BLaER1 treated with 17β-estradiol and CSF1 and Interleukin-3, amounts not matched to agents 10 nM and 100 nM (cell line): Measurements from ENCODE around the gene ATF4.

Source experiments
- H3K27ac ChIP-seq, 11 experiments: shearing (Covaris generic); formaldehyde crosslinking; 2 replicates each; pipeline ENCODE4 v1.8.1; 2022
- H3K27me3 ChIP-seq, 11 experiments: shearing (Covaris generic); formaldehyde crosslinking; 2 replicates each; pipeline ENCODE4 v1.8.1; 2022
- H3K36me3 ChIP-seq, 11 experiments: shearing (Covaris generic); formaldehyde crosslinking; 2 replicates each; pipeline ENCODE4 v1.8.1; 2022
- H3K4me1 ChIP-seq, 10 experiments: shearing (Covaris generic); formaldehyde crosslinking; 2 replicates each; pipeline ENCODE4 v1.8.1; 2022
- H3K4me2 ChIP-seq, 11 experiments: shearing (Covaris generic); formaldehyde crosslinking; 2 replicates each; pipeline ENCODE4 v1.8.1; 2022
- H3K4me3 ChIP-seq, 10 experiments: shearing (Covaris generic); formaldehyde crosslinking; 2 replicates each; pipeline ENCODE4 v1.8.1; 2022
- H3K9ac ChIP-seq, 11 experiments: shearing (Covaris generic); formaldehyde crosslinking; 2 replicates each; pipeline ENCODE4 v1.8.1; 2022
- H3K9me3 ChIP-seq, 11 experiments: shearing (Covaris generic); formaldehyde crosslinking; replicated peaks in 1 of 11; 2 replicates each; pipeline ENCODE4 v1.8.1; 2022
- H4K20me1 ChIP-seq, 11 experiments: shearing (Covaris generic); formaldehyde crosslinking; 2 replicates each; pipeline ENCODE4 v1.8.1; 2022
- Cebpa-rat ChIP-seq, 11 experiments: shearing (Covaris generic); IDR thresholded peaks; 2 replicates each; pipeline ENCODE4 v1.8.1; 2022

Gene ATF4, protein sequence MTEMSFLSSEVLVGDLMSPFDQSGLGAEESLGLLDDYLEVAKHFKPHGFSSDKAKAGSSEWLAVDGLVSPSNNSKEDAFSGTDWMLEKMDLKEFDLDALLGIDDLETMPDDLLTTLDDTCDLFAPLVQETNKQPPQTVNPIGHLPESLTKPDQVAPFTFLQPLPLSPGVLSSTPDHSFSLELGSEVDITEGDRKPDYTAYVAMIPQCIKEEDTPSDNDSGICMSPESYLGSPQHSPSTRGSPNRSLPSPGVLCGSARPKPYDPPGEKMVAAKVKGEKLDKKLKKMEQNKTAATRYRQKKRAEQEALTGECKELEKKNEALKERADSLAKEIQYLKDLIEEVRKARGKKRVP

GRCh38 chr22:39520226-39521105, at the start of gene ATF4:
TSS of gene ATF4 (plus strand) at chr22:39520562. CDS start at chr22:39521446, 884 bp downstream.
- Histone ChIP-seq H3K27me3 (no peaks in the 10 kb centered on the region), H3K9me3 (0 out of 22 replicates have a peak, but pooled peaks cover 0 to 6% (median 0%) of the 10 kb centered on the region in 11 experiments), H3K27ac (peak within 1 kb of the TSS; percentile 97 to 100 (median 99)), H3K4me1 (peaks cover 52 to 67% (median 57%) of the 10 kb centered on the region in 10 experiments), H4K20me1 (peaks cover 51 to 76% (median 58%) of the 10 kb centered on the region in 11 experiments), H3K4me3 (peak within 1 kb of the TSS; percentile 80 to 100 (median 98)), H3K4me2 (peak within 1 kb of the TSS; percentile 95 to 100 (median 99)), H3K36me3 (peaks cover 53 to 76% (median 71%) of the 10 kb centered on the region in 11 experiments), H3K9ac (peak within 1 kb of the TSS; percentile 94 to 100 (median 99))
- TF ChIP-seq Cebpa-rat (IDR thresholded peaks at IDR 0.05) = no peak

GRCh38 chr22:39471381-39472141, 48.8 kb upstream of the ATF4 start:
- H3K9me3 ChIP-seq = no peaks in the 10 kb centered on the region
- TF ChIP-seq Cebpa-rat (IDR thresholded peaks at IDR 0.05) = no peak; a peak in 1 of 22 replicates
- H3K27me3 ChIP-seq = no peaks in the 10 kb centered on the region
- H3K36me3 ChIP-seq = no peaks in the 10 kb centered on the region
- H3K27ac ChIP-seq = peak overlapping the region; percentile 54 to 85 (median 78); a peak in 20 of 22 replicates
- H3K4me2 ChIP-seq = peak overlapping the region; percentile 79 to 99 (median 92)
- H3K9ac ChIP-seq = peak overlapping the region; percentile 52 to 72 (median 65); a peak in 21 of 22 replicates
- H3K4me3 ChIP-seq = peak overlapping the region in 7 of 10 experiments; percentile 6 to 58 (median 32); a peak in 11 of 20 replicates
- peaks cover 0 to 24% (median 0%) of the 10 kb centered on the region in 11 experiments; a peak in 3 of 22 replicates for H4K20me1 ChIP-seq
- peaks cover 75 to 95% (median 82%) of the 10 kb centered on the region in 10 experiments for H3K4me1 ChIP-seq

DNA sequence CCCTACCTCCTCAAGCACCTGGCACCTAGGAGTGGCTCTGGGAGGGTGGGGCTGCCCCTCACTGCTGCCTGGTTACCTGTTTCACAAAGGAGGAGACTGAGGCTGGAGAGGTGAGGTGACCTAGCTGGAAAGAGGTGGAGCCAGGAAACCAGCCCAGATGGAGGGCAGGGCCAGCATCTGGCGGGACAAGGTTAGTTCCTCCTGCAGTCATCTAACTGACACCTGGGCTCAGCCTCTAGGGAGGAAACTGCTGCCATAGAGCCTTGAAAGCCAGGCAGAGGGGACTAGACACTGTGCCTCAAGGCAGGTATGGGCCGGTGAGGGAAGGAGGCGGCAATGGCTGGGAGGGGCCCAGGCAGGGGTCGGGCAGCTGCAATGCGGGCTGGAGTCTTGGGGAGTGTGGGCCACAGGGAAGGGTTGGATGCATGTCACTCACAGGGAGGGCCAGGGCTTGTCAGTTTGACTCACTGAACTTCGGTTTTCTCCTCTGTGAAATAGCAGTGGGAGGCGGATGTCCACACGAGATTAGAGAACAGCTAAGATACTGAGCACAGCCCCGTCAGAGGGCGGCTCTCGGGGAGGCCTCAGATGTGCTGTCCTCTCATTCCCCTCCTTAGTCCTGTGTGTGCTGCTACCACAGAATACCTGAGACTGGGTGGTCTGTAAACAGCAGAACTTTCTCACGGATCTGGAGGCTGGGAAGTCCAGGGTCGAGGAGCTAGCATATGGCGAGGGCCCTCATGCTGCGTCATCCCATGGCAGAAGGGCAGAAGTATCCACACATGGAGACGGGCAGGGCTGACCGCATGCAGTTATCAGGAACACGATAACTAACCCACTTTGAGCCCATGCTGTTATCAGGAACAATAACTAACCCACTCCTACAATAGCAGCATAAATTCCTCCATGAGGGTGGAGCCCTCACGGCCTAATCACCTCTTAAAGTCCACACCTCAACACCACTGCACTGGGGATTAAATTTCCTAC, 47.5 kb upstream of the ATF4 start:
- peak overlapping the region in 4 of 10 experiments; percentile 27 to 58 (median 48); a peak in 5 of 20 replicates for H3K4me3 ChIP-seq
- no peak for TF ChIP-seq Cebpa-rat (IDR thresholded peaks at IDR 0.05)
- H3K4me2 ChIP-seq = peak overlapping the region; percentile 79 to 99 (median 92)
- peaks cover 62 to 84% (median 73%) of the 10 kb centered on the region in 10 experiments for H3K4me1 ChIP-seq
- peaks cover 0 to 23% (median 0%) of the 10 kb centered on the region in 11 experiments; a peak in 3 of 22 replicates for H4K20me1 ChIP-seq
- H3K9ac ChIP-seq = peak overlapping the region; percentile 15 to 72 (median 65); a peak in 17 of 22 replicates
- peak overlapping the region; percentile 1 to 85 (median 78); a peak in 18 of 22 replicates for H3K27ac ChIP-seq
- H3K27me3 ChIP-seq = no peaks in the 10 kb centered on the region
- no peaks in the 10 kb centered on the region; a peak in 1 of 22 replicates for H3K36me3 ChIP-seq
- H3K9me3 ChIP-seq = no peaks in the 10 kb centered on the region

DNA sequence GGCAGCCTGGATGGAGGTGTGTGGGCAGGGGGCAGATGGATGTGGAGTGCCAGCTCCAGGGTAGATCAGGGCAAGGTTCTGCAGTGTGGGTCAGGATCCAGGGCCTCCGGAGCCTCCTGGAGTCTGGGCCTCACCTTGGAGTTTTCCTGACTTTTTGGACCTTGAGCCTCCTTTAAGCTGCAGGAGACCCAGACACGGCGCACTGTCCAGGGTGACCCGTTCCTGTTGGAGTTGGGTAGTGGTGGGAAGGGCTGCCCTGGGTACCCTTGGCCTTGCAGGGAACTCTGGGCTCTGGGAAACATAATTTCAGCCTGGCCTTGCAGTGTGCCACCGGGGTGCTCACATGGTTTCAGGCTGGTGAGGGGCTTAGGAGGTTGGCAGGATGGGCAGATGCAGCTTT, 46.5 kb upstream of the ATF4 start:
- no peak overlapping the region for H3K4me3 ChIP-seq
- H3K27ac ChIP-seq = no peak overlapping the region; a peak in 1 of 22 replicates
- no peak for TF ChIP-seq Cebpa-rat (IDR thresholded peaks at IDR 0.05)
- H3K4me1 ChIP-seq = peaks cover 52 to 74% (median 64%) of the 10 kb centered on the region in 10 experiments
- no peaks in the 10 kb centered on the region; a peak in 1 of 22 replicates for H3K36me3 ChIP-seq
- H3K9me3 ChIP-seq = no peaks in the 10 kb centered on the region
- peak overlapping the region; percentile 4 to 98 (median 34); a peak in 17 of 22 replicates for H3K4me2 ChIP-seq
- peak overlapping the region in 4 of 11 experiments; percentile 16 to 37 (median 31); a peak in 2 of 22 replicates for H3K9ac ChIP-seq
- H4K20me1 ChIP-seq = peaks cover 0 to 26% (median 0%) of the 10 kb centered on the region in 11 experiments; a peak in 5 of 22 replicates
- H3K27me3 ChIP-seq = no peaks in the 10 kb centered on the region

GRCh38 chr22:39474351-39475111, 45.8 kb upstream of the ATF4 start:
- Histone ChIP-seq H3K9me3 (no peaks in the 10 kb centered on the region), H3K4me3 (no peak overlapping the region), H3K27me3 (no peaks in the 10 kb centered on the region), H3K27ac (peak overlapping the region in 1 of 11 experiments; percentile 17; a peak in 1 of 22 replicates), H3K36me3 (no peaks in the 10 kb centered on the region; a peak in 1 of 22 replicates), H3K4me2 (peak overlapping the region; percentile 4 to 98 (median 34); a peak in 17 of 22 replicates), H3K9ac (peak overlapping the region in 5 of 11 experiments; percentile 16 to 37 (median 26); a peak in 3 of 22 replicates), H3K4me1 (peaks cover 46 to 68% (median 57%) of the 10 kb centered on the region in 10 experiments), H4K20me1 (peaks cover 0 to 28% (median 0%) of the 10 kb centered on the region in 11 experiments; a peak in 5 of 22 replicates)
- TF ChIP-seq Cebpa-rat (IDR thresholded peaks at IDR 0.05) = no peak

- H3K4me1 ChIP-seq = peaks cover 38 to 60% (median 49%) of the 10 kb centered on the region in 10 experiments
- no peaks in the 10 kb centered on the region; a peak in 1 of 22 replicates for H3K36me3 ChIP-seq
- H3K4me2 ChIP-seq = no peak overlapping the region
- H3K27ac ChIP-seq = no peak overlapping the region
- H3K27me3 ChIP-seq = no peaks in the 10 kb centered on the region
- H3K4me3 ChIP-seq = no peak overlapping the region
- no peaks in the 10 kb centered on the region for H3K9me3 ChIP-seq
- peaks cover 0 to 28% (median 0%) of the 10 kb centered on the region in 11 experiments; a peak in 6 of 22 replicates for H4K20me1 ChIP-seq
- no peak overlapping the region for H3K9ac ChIP-seq
- no peak for TF ChIP-seq Cebpa-rat (IDR thresholded peaks at IDR 0.05)
These were observed 45.0 kb upstream of the ATF4 start for GRCh38 chr22:39475337-39475736.
